Anterior cingulate cortex (tissue), 58 donors: ENCODE results near the gene PFKP.

ENCODE experiments used
- DNase-seq, 58 donors: peaks; one replicate each; lab custom pipeline; 2025; lab: John Stamatoyannopoulos, UW

PFKP gene

GRCh38 chr10:3128379-3129130, 61.2 kb downstream of the PFKP start:
- no peak for DNase-seq

GRCh38 chr10:3129581-3130340, 62.4 kb downstream of the PFKP start:
- DNase-seq = no peak

- DNase-seq = no peak
Measured at GRCh38 chr10:3131098-3131497, 63.8 kb downstream of the PFKP start.

- no peak for DNase-seq
Measured at GRCh38 chr10:3132036-3133025, 65.0 kb downstream of the PFKP start.

GRCh38 chr10:3133948-3134347, 66.6 kb downstream of the PFKP start:
- DNase-seq = no peak

GRCh38 chr10:3135006-3135405, 67.7 kb downstream of the PFKP start:
- DNase-seq = peak in 2 of 58 donors; percentile 19 to 26

GRCh38 chr10:3136336-3136735, 69.0 kb downstream of the PFKP start:
- peak in 12 of 58 donors; percentile 10 to 43 (median 25) for DNase-seq

- DNase-seq = peak in 44 of 58 donors; percentile 16 to 88 (median 56)
Measured at GRCh38 chr10:3136763-3137611, 69.6 kb downstream of the PFKP start.

GRCh38 chr10:3137958-3138726, 70.8 kb downstream of the PFKP start:
- DNase-seq = no peak

GRCh38 chr10:3139216-3139910, 72.0 kb downstream of the PFKP start:
- no peak for DNase-seq

GRCh38 chr10:3140280-3140679, 72.9 kb downstream of the PFKP start:
- DNase-seq = peak in 8 of 58 donors; percentile 16 to 43 (median 27)

- no peak for DNase-seq
Measured at GRCh38 chr10:3141351-3142005, 74.1 kb downstream of the PFKP start.

- DNase-seq = no peak
Measured at GRCh38 chr10:3142146-3142875, 75.0 kb downstream of the PFKP start.

- DNase-seq = no peak
Measured at GRCh38 chr10:3143366-3143765, 76.0 kb downstream of the PFKP start.

GRCh38 chr10:3143791-3144434, 76.6 kb downstream of the PFKP start:
- DNase-seq = no peak

GRCh38 chr10:3145366-3145765, 78.0 kb downstream of the PFKP start:
- DNase-seq = no peak

GRCh38 chr10:3146289-3146688, 78.9 kb downstream of the PFKP start:
- DNase-seq = no peak
